ENCODE data around the gene CLHC1.
"Not testable (repeated sequence)": the region's sequence is repeated elsewhere in the genome, so short reads cannot be mapped to it uniquely, and the experiment has no call there.

CLHC1 gene

GRCh38 chr2:55134316-55134706, 97.8 kb downstream of the CLHC1 start:
- DNase-seq (ENCODE audit: low read depth) = no peak

- peak; percentile 82 for DNase-seq (ENCODE audit: low read depth)
Observed at GRCh38 chr2:55133467-55134315, 98.4 kb downstream of the CLHC1 start.

GRCh38 chr2:55130849-55131248, 101.2 kb downstream of the CLHC1 start:
- DNase-seq (ENCODE audit: low read depth) = no peak

GRCh38 chr2:55126643-55127042, 105.5 kb downstream of the CLHC1 start:
- not testable (repeated sequence) for DNase-seq (ENCODE audit: low read depth)
